ENCODE data around the gene CDS1. TPM values are rescaled to one million over a fixed set of nuclear protein-coding genes. Genes with fewer than 3 reads are reported as not detected.

CDS1 gene
- total RNA-seq, 1 experiment from 2014 or later = 16.1 TPM

- DNase-seq (ENCODE audit: low read depth, low spot score) = no peak
- ChIA-PET CTCF (no interaction called here), POLR2A (no interaction called here)
- no peak for ATAC-seq
- in situ Hi-C loops (cut with HindIII; ENCODE audit: low pct_unique_long_range_greater_than_20kb, low sequenced_read_pairs) (no loop called here), intact Hi-C loops (cut with micrococcal nuclease; ENCODE audit: unreplicated experiment) (no loop called here)
- no peaks in the 10 kb centered on the region; the same call in 1 of the 2 replicates for H3K27me3 ChIP-seq (ENCODE audit: control insufficient read depth, insufficient read depth, low read length)
- H3K36me3 ChIP-seq (ENCODE audit: control insufficient read depth, insufficient read depth, low read length) = no peaks in the 10 kb centered on the region
- BruUV-seq (replicated peaks) = no TSS peak
- no peak overlapping the region for H3K27ac ChIP-seq (ENCODE audit: low read length)
- no peaks in the 10 kb centered on the region for H3K9me3 ChIP-seq (ENCODE audit: control insufficient read depth, insufficient read depth, low read depth, low read length)
- no peak overlapping the region for H3K4me3 ChIP-seq (ENCODE audit: low read depth in 2 of 2, low read length in 2 of 2)
- no peaks in the 10 kb centered on the region for H3K4me1 ChIP-seq (ENCODE audit: control insufficient read depth, insufficient read depth, low read length)
- TF ChIP-seq TCF7L2 (IDR thresholded peaks at IDR 0.05; ENCODE audit: low read depth, low read length) (no peak), POLR2AphosphoS5 (IDR thresholded peaks at IDR 0.05; ENCODE audit: low read depth, low read length) (no peak), REST (IDR thresholded peaks at IDR 0.05; ENCODE audit: insufficient read depth in 1 of 2, low read depth in 2 of 2, low read length in 1 of 2) (no peak), CTCF (IDR thresholded peaks at IDR 0.05) (no peak), SIN3A (IDR thresholded peaks at IDR 0.05; ENCODE audit: borderline replicate concordance, insufficient read depth, low read depth, low read length) (no peak)
These were observed 13.9 kb upstream of the CDS1 start for GRCh38 chr4:84569009-84569408.

GRCh38 chr4:84573385-84574068, 9.4 kb upstream of the CDS1 start:
- Histone ChIP-seq H3K4me1 (ENCODE audit: control insufficient read depth, insufficient read depth, low read length) (no peaks in the 10 kb centered on the region), H3K27me3 (ENCODE audit: control insufficient read depth, insufficient read depth, low read length) (no peaks in the 10 kb centered on the region), H3K4me3 (ENCODE audit: low read depth in 2 of 2, low read length in 2 of 2) (no peak overlapping the region), H3K36me3 (ENCODE audit: control insufficient read depth, insufficient read depth, low read length) (no peaks in the 10 kb centered on the region; the same call in 1 of the 2 replicates), H3K27ac (ENCODE audit: low read length) (no peak overlapping the region), H3K9me3 (ENCODE audit: control insufficient read depth, insufficient read depth, low read depth, low read length) (no peaks in the 10 kb centered on the region)
- POLR2A ChIA-PET = no interaction called here
- BruUV-seq (replicated peaks) = no TSS peak
- DNase-seq (ENCODE audit: low read depth, low spot score) = no peak
- intact Hi-C loops (cut with micrococcal nuclease; ENCODE audit: unreplicated experiment) (no loop called here), in situ Hi-C loops (cut with HindIII; ENCODE audit: low pct_unique_long_range_greater_than_20kb, low sequenced_read_pairs) (no loop called here)
- no peak for ATAC-seq
- CTCF ChIA-PET = no interaction called here
- no peak for TF ChIP-seq POLR2AphosphoS5 (IDR thresholded peaks at IDR 0.05; ENCODE audit: low read depth, low read length)
- TF ChIP-seq CTCF (IDR thresholded peaks at IDR 0.05) = no peak
- no peak for TF ChIP-seq SIN3A (IDR thresholded peaks at IDR 0.05; ENCODE audit: borderline replicate concordance, insufficient read depth, low read depth, low read length)
- no peak for TF ChIP-seq TCF7L2 (IDR thresholded peaks at IDR 0.05; ENCODE audit: low read depth, low read length)
- no peak for TF ChIP-seq REST (IDR thresholded peaks at IDR 0.05; ENCODE audit: insufficient read depth in 1 of 2, low read depth in 2 of 2, low read length in 1 of 2)
